Gastroesophageal sphincter (tissue), 3 donors: Measurements from ENCODE around the gene SS18.

Source experiments
- EP300 ChIP-seq: sonication (generic); formaldehyde crosslinking; IDR thresholded peaks from one replicate; pipeline ENCODE4 v1.6.1; 2017; ENCODE audit warnings: antibody characterized with exemption, mild to moderate bottlenecking
- TF ChIP-seq, protein P1 (sequence below), 4 experiments: fragments of 200-600 bp in 2 of 4; fragments of 450-650 bp in 2 of 4; sonication (generic) in 1 of 4; IDR thresholded peaks; one replicate each; pipeline ENCODE4 v1.5.1; 2017 to 2019; ENCODE audit warnings: antibody characterized with exemption in 4 of 4, mild to moderate bottlenecking in 2 of 4, moderate library complexity in 2 of 4

DNA sequence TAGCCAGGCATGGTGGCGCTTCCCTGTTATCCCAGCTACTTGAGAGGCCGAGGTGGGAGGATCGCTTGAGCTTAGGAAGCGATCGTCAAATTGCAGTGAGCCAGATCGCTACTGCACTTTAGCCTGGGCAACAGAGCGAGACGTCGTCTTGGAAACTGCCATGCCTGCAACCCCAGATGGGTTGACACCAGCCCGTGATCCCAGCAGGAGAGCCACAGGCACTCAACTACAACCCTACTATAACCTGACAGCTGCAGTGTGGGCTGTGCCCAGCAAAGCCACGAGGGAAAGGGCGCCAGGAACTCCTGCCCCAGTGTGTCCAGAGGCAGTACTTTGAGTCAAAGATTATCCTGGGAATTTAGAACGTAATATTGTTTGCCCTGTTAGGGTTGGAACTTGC, 85.6 kb downstream of the SS18 start:
- no peak for TF ChIP-seq EP300
- TF ChIP-seq, protein P1, sequence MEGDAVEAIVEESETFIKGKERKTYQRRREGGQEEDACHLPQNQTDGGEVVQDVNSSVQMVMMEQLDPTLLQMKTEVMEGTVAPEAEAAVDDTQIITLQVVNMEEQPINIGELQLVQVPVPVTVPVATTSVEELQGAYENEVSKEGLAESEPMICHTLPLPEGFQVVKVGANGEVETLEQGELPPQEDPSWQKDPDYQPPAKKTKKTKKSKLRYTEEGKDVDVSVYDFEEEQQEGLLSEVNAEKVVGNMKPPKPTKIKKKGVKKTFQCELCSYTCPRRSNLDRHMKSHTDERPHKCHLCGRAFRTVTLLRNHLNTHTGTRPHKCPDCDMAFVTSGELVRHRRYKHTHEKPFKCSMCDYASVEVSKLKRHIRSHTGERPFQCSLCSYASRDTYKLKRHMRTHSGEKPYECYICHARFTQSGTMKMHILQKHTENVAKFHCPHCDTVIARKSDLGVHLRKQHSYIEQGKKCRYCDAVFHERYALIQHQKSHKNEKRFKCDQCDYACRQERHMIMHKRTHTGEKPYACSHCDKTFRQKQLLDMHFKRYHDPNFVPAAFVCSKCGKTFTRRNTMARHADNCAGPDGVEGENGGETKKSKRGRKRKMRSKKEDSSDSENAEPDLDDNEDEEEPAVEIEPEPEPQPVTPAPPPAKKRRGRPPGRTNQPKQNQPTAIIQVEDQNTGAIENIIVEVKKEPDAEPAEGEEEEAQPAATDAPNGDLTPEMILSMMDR (IDR thresholded peaks at IDR 0.05): no peak
